HG03064 (cell line): Measurements from ENCODE around the gene RIT2.

Experiments used
- ATAC-seq: cut with Tn5 transposase; IDR thresholded peaks from one replicate; pipeline ENCODE4 v1.9.1; 2021; ENCODE audit warnings: low read depth; ENCODE audit not compliant: unreplicated experiment

The RIT2 gene

DNA sequence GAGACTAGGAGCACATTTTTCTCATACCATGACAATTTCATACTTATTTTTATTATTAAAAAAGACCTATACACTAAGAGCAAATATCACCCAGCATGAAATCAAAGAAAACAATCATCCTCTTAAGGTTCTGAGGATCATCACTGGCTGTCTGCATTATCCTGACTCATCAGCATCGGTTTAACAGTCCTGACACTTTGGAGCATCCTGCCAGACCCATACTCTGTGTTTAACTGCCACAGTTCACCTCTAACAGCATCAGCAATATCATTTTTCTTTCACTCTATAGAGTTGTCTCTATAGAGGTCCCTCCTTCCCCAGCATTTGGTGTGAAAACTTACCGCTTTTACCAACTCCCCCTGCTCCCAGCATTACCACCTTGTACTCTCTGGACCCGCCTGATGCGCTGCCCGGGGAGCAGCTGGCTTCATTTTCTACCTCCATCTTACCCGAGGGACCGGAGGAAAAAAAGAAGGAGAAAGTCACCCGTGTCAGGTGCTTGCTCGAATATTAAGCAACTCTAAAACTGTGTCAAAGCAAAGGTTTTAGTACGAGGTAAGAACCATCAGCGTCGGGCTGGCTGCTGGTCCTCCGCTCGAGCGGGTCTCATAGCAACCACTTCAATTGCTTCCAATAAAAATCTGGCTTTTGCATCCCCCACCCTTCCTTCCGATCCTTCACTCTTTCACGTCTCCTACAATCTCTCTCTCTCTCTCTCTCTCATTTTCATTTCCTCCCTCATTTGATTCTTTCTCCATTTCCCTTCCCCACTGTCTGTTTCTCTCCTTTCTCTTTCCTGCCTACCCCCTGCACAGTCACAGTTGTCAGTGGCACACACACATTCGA, at the start of gene RIT2:
Gene RIT2, minus strand, starts transcription at position 610 of the 846 bp plus-strand sequence.
- ATAC-seq, result no peak

DNA sequence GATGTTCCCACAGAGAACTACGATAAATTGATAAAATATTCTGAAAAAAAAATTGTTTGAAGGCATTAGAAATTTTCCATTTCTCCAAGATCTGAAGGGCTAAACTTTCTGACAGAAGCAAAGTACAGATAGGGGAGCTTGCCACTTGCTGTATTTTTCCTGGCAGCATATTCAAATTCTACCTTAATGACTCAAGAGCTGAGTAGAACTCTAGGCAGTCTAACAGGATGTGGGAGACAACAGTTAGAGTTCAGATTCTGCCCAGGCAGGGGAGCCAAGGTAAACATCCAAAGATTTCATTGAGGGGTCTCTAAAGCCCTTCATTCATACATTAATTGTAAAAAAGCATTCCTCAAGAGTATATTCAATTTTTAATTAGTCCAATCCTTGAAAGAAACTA, 46.0 kb upstream of the RIT2 start:
- ATAC-seq, result no peak

GRCh38 chr18:43160509-43160908, 45.0 kb upstream of the RIT2 start:
- no peak for ATAC-seq

DNA sequence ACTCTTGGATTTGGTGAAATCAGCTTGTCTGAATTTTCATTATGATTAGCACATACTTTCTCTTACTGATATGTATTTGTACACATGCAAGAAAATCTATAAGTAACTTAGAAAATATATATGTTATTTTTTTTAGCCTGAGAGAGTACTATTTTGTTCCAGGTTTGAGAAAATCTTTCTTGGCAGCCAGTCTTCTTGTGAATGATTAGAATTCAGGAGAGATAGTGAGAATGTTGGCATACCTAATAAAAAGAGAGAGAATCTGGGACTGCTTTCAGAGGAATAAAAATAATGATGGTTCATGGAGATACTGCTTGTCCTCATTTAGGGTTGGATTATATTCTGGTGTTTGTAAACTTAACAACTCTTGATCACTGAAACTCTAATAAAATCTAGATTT, 44.4 kb upstream of the RIT2 start:
- no peak for ATAC-seq

DNA sequence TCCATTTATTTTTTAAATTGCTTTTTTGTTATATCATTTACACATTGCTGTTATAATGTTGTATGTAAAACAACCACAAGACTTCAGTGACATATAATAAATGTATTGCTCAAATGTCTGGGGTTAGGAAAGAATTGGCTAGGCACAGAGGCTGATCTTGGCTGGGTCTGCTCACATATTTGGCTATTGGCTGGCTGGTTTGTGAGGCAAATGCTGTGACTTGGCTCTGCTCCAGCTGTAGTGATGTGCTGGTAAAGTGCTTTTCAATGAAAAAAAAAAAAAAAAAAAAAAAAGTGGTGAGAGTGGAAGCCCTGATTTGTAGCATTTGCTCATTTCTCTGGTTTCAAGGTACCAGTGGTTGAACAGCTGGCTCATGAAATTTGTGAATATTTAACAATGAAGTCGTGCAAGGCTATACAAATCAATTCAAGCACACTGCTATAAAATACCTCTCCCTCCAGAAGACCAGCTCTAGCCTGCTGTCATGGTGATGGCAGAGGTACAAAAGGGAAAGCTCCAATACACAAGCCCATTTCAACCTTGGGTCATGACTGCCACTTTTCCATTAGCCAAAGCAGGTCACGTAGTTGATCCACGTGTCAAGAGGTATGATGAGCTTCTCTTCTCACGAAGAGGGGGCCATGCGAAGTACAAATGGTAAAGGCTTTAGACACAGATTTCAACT, 43.7 kb upstream of the RIT2 start:
- ATAC-seq, result no peak

GRCh38 chr18:43158381-43158780, 42.9 kb upstream of the RIT2 start:
- ATAC-seq, result no peak

- no peak for ATAC-seq
These were observed 40.4 kb upstream of the RIT2 start for GRCh38 chr18:43155842-43156241.

- ATAC-seq, result no peak
These were observed 32.7 kb upstream of the RIT2 start for GRCh38 chr18:43148231-43148630.

DNA sequence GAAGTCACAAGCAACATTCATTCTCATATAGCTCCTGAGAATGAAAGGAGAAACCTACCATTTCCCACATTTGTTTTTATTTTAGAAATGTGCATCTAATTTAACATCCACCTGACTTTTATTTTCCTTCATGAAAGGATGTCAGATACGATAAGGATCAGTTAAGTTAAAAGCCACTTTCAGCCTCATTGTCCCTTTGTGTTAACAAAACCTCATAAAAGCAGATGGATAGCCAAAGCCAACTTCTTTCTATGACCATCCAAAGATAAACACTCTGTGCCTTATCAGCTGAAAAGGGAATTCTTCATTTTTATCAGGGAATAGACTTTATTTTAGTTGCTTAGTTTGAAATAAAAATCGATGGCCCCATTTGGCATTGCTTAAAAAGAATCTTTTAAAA, 25.7 kb upstream of the RIT2 start:
- ATAC-seq, result no peak

DNA sequence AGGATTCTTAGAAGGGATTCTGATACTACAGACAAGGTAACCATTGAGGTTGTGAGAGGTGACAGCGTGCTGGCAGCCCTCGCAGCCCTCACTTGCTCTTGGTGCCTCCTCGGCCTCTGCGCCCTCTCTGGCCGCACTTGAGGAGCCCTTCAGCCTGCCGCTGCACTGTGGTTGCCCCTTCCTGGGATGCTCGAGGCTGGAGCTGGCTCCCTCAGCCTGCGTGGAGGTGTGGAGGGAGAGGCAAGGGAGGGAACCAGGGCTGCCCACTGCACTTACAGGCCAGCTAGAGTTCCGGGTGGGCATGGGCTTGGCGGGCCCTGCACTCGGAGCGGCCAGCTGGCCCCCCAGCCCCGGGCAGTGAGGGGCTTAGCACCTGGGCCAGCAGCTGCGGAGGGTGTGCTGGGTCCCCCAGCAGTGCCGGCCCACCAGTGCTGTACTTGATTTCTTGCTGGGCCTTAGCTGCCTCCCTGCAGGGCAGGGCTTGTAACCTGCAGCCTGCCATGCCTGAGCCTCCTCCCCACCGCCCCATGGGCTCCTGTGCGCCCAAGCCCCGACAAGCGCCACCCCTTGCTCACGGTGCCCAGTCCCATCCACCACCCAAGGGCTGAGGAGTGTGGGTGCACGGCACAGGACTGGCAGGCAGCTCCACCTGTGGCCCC, 23.9 kb upstream of the RIT2 start:
- ATAC-seq, result no peak

DNA sequence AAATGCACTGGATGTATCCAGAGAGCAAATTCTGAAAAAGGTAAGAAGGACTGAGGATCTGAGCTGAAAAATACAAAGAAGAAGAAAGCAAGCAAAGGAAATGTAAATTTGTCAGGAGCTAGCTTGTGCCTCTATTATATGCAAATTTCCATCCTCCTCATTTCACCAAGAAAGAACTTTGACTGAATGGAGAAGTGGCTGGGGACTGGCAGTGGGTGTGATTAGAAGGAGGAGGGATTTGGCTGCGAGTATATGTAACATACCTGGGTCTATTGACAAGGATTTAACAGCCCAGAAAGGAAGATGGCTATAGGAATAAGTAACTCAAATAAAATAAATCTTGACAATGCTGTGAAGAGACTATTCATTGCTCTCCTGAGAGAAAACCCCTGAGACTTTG, 19.4 kb upstream of the RIT2 start:
- ATAC-seq, result no peak

DNA sequence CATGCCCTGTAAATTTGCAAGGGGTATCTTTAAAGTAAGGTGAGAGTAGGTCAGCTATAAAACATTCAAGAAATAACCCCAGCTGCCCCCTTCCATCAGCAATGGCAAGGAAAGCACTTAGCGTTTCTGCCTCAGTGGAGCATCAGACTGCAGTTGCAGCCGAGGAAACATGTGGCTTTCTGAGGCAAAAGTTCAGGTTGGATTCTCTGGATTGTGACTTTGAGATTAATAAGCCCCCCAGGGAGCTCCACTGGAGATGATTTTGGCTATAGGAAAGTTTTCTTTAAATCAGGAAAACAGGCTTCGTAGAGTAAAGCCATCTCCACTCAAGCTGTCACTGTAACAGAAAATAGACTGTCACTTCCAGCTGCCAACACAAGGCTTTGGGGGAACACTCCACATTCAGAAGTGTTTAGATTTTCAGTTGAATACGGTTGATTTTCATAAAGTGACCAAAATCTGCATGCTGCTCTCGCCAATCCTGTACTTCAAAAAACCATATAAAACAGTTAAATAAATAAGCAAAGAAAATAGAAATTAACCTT, 15.3 kb upstream of the RIT2 start:
- ATAC-seq, result no peak

- no peak for ATAC-seq
These were observed 14.6 kb upstream of the RIT2 start for GRCh38 chr18:43129946-43130524.

GRCh38 chr18:43125471-43125870, 10.0 kb upstream of the RIT2 start:
- ATAC-seq, result no peak

DNA sequence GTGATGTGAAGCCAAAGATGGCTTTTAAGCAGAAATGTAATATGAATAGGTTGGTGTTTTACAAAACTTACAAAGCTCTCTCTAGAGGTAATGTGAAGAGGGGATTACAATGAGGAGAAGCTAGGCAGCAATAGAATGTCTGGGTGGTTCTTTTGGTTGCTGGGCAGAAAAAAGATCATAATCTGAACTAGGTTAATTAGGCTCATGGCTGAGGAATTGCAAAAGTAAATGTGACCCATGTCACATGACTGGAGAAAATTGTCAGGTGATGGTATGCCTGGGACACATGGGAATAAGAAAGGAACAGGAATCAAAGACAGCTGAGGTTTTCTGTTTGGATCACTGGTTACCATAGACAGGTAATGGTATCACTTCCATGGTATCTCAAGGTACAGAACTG, 7.5 kb upstream of the RIT2 start:
- ATAC-seq, result no peak

DNA sequence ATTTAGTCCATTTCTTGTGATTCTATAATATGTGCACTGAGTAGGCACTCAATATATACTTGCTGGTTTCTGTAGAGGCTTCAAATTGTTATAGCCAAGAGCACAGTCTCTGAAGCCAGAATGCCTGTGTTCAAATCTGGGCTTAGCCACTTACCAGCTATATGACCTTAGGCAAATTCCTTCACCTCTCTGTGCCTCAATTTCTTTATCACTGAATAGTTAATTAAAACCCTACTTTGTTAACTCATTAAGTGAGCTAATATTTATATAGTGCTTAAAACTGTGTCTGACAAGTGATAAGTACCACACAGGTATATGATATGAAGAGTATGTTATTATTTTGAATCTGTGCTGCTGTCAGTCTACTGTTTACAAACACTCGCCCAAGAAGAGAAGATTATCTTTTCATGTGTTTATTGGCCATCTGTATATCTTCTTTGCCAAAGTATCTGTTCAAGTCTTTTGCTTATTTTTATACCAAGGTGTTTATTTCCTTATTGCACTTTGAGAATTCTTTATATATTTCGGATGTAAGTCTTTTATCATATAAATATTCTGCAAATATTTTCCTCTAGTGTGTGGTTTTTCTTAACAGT, 1.3 kb upstream of the RIT2 start:
- ATAC-seq, result no peak

DNA sequence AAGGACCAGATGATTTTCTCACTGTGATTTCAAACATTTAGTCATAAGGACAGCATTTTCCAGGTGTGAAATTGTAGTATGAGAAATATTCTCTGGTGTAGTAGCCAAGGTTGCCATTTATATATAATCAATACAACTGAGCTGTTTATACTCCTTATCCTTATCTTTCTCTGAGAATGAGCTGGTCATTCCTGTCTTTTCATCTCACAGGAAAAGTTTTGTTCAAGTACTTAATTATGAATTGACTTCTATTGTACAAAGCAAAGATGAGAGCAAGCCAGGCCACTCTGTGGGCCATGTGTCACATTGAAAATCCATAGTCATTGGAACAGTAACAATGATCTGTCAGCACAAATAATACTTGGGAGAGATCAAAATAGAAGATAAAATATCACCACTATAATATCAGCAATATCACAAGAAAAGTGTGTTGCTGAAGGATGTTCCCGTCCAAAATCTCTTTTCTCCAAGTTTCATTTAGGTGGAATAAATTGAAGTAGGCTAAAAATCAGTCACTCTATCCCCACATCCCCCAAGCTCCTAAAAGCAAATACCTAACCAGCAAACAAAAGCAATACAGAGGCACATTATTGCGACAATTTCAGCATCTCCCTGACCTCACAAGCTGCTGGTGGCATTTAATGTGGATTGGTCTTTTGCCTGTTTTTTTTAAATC, 2.1 kb downstream of the RIT2 start:
- ATAC-seq, result no peak

GRCh38 chr18:43108882-43109281, 6.6 kb downstream of the RIT2 start:
- no peak for ATAC-seq

DNA sequence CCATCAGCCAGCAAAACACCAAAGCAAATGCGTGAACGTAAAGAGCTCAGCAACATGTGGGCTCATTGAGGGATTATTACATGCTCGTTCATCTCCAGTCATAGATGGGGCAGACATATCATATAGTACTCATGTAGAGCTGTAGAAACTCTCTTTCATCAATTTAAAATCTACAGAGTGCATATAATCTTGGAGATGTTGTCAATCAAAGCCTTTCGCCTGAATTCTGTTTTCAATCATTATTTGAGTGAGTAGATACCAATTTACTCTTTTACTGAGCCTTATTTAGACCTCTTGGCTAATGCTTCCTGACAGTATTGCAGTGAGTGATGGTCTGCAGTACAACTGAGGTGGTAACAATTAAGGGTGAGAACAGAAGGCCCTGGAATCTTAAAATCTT, 7.0 kb downstream of the RIT2 start:
- ATAC-seq, result no peak

DNA sequence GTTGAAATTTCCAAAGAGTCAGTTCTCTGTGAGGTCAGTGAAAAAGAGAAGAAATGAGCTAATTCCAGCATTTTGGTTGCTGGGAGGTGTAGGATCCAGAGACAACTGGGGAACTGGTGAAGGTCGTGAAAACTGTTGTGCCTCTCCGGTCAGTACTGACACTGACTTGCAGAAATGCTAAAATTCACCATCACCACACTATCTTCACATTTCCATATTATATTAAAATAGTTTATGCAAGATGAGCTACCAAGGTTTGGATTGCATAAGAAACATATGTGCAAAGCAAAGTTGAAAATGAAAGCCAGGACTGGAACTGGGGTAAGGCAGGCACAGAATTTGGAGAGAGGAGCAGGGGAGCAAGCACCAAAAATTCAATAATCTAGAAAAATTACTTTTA, 21.8 kb downstream of the RIT2 start:
- ATAC-seq, result no peak
